Neural cell (in vitro differentiated cells): ENCODE data around the gene FGF1. TPM values are rescaled to one million over a fixed set of nuclear protein-coding genes. Genes with fewer than 3 reads are reported as not detected.

ENCODE experiments used
- H2AFZ ChIP-seq: fragments of 200-600, 300-800 bp; sonication (generic), shearing (Covaris generic); 2 replicates; pipeline ENCODE4 v1.6.0; 2014; ENCODE audit warnings: low read depth, mild to moderate bottlenecking, antibody characterized with exemption, low read length, moderate library complexity
- H3F3A ChIP-seq: fragments of 200-600 bp; shearing (Covaris generic); 2 replicates; pipeline ENCODE4 v1.6.1; 2016; ENCODE audit warnings: mild to moderate bottlenecking, moderate library complexity, mixed read lengths, antibody characterized with exemption, low read length; ENCODE audit not compliant: insufficient read depth, poor library complexity, severe bottlenecking
- H3K27ac ChIP-seq: fragments of 200-600, 300-800 bp; sonication (generic), shearing (Covaris generic); 2 replicates; pipeline ENCODE4 v1.5.1; 2014; ENCODE audit warnings: mild to moderate bottlenecking, low read length, moderate library complexity
- H3K27me3 ChIP-seq: fragments of 300-800, 200-600 bp; sonication (generic), shearing (Covaris generic); 2 replicates; pipeline ENCODE4 v1.6.0; 2014; ENCODE audit warnings: mild to moderate bottlenecking, low read depth, low read length, moderate library complexity; ENCODE audit not compliant: insufficient read depth
- H3K36me3 ChIP-seq: fragments of 300-800, 200-600 bp; sonication (generic), shearing (Covaris generic); 2 replicates; pipeline ENCODE4 v1.5.1; 2014; ENCODE audit warnings: mild to moderate bottlenecking, antibody characterized with exemption, low read length, moderate library complexity; ENCODE audit not compliant: insufficient read depth
- H3K4me2 ChIP-seq: fragments of 300-800, 200-600 bp; sonication (generic), shearing (Covaris generic); 2 replicates; pipeline ENCODE4 v1.6.0; 2014; ENCODE audit warnings: mild to moderate bottlenecking, low read length
- H3K4me3 ChIP-seq: fragments of 300-800, 200-600 bp; sonication (generic), shearing (Covaris generic); 2 replicates; pipeline ENCODE4 v1.5.1; 2014; ENCODE audit warnings: mild to moderate bottlenecking, low read length, moderate library complexity
- H3K79me2 ChIP-seq: fragments of 200-600 bp; shearing (Covaris generic); replicated peaks from 2 replicates; pipeline ENCODE4 v1.6.0; 2014; ENCODE audit warnings: mild to moderate bottlenecking, low read length, moderate library complexity; ENCODE audit not compliant: insufficient read depth
- H3K9ac ChIP-seq: fragments of 300-800, 200-600 bp; sonication (generic), shearing (Covaris generic); 2 replicates; pipeline ENCODE4 v1.6.1; 2016; ENCODE audit warnings: mild to moderate bottlenecking, low read length, mixed read lengths
- H3K9me2 ChIP-seq: fragments of 200-600 bp; shearing (Covaris generic); 2 replicates; pipeline ENCODE4 v1.6.1; 2016; ENCODE audit warnings: mild to moderate bottlenecking, low read length, mixed read lengths; ENCODE audit not compliant: insufficient read depth
- H3K9me3 ChIP-seq: fragments of 200-600, 300-800 bp; sonication (generic), shearing (Covaris generic); 2 replicates; pipeline ENCODE4 v1.6.1; 2016; ENCODE audit warnings: mild to moderate bottlenecking, mixed run types, low read length, moderate library complexity, mixed read lengths
- H4K20me1 ChIP-seq: fragments of 200-600 bp; shearing (Covaris generic); 2 replicates; pipeline ENCODE4 v1.6.1; 2016; ENCODE audit warnings: mild to moderate bottlenecking, mixed run types; ENCODE audit not compliant: insufficient read depth
- EP300 ChIP-seq: fragments of 450-650 bp; conservative IDR thresholded peaks from 2 replicates; pipeline ENCODE4 v1.6.1; 2014; ENCODE audit warnings: antibody characterized with exemption, mild to moderate bottlenecking, moderate library complexity; ENCODE audit not compliant: poor library complexity, severe bottlenecking
- EZH2 ChIP-seq: fragments of 200-600, 300-800 bp; shearing (Covaris generic), sonication (generic); IDR thresholded peaks from 2 replicates; pipeline ENCODE4 v1.6.1; 2014; ENCODE audit warnings: antibody characterized with exemption, low read length, borderline replicate concordance, mild to moderate bottlenecking; ENCODE audit not compliant: insufficient read depth, poor library complexity, severe bottlenecking
- MXI1 ChIP-seq: fragments of 450-650 bp; conservative IDR thresholded peaks from 2 replicates; pipeline ENCODE4 v1.6.1; 2014; ENCODE audit warnings: antibody characterized with exemption, mild to moderate bottlenecking; ENCODE audit not compliant: poor library complexity, severe bottlenecking
- POLR2AphosphoS5 ChIP-seq: IDR thresholded peaks from 2 replicates; pipeline ENCODE4 v1.6.1; 2012
- RAD21 ChIP-seq: fragments of 450-650 bp; conservative IDR thresholded peaks from 2 replicates; pipeline ENCODE4 v1.6.1; 2014; ENCODE audit warnings: antibody characterized with exemption, mild to moderate bottlenecking, moderate library complexity
- SMC3 ChIP-seq: fragments of 450-650 bp; conservative IDR thresholded peaks from 2 replicates; pipeline ENCODE4 v1.6.1; 2014; ENCODE audit warnings: antibody characterized with exemption, mild to moderate bottlenecking, moderate library complexity; ENCODE audit not compliant: poor library complexity
- TAF1 ChIP-seq: IDR thresholded peaks from 2 replicates; pipeline ENCODE4 v1.6.1; 2012; ENCODE audit warnings: low read depth
- polyA plus RNA-seq: library from polyadenylated mRNA; depleted of rRNA; stranded (reverse); fragments of >200 nt; gene quantifications from 2 replicates; pipeline ENCODE4 v1.2.3, GENCODE V29; 2014
- TF ChIP-seq, protein P1 (sequence below): fragments of 450-650 bp; IDR thresholded peaks from 2 replicates; pipeline ENCODE4 v1.5.1; 2014; ENCODE audit warnings: antibody characterized with exemption, mild to moderate bottlenecking, moderate library complexity; ENCODE audit not compliant: poor library complexity, severe bottlenecking
- TF ChIP-seq, protein P2 (sequence below): IDR thresholded peaks from 2 replicates; pipeline ENCODE4 v1.6.1; 2012; ENCODE audit warnings: borderline replicate concordance

The FGF1 gene
- polyA plus RNA-seq, 1 donor from 2014 or later = not detected

DNA sequence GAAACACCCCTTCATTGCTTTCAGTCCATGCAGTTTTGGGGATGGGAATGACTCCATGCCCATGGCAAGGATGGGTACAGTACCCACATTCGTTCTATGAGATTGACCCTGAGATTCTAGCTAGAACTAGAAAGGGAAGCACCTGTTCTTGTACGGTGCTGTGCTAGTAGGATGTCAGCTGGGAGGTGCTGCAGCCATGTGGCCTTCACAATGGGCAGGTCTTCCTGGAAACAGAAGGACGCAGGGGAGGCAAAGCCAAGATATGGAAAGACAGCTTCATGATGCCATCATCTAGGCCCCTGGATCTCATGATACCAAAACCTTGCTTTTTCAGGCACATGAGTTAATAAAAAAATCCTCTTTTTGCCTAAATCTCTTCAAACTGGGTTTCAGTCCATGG lies 10.5 kb upstream of the FGF1 start:
- H3K4me3 ChIP-seq = no peak overlapping the region
- no peaks in the 10 kb centered on the region for H3K9me3 ChIP-seq
- TF ChIP-seq POLR2AphosphoS5 (no peak), SMC3 (no peak), RAD21 (no peak), TAF1 (no peak), EP300 (no peak), EZH2 (no peak), MXI1 (no peak)
- TF ChIP-seq, protein P1, sequence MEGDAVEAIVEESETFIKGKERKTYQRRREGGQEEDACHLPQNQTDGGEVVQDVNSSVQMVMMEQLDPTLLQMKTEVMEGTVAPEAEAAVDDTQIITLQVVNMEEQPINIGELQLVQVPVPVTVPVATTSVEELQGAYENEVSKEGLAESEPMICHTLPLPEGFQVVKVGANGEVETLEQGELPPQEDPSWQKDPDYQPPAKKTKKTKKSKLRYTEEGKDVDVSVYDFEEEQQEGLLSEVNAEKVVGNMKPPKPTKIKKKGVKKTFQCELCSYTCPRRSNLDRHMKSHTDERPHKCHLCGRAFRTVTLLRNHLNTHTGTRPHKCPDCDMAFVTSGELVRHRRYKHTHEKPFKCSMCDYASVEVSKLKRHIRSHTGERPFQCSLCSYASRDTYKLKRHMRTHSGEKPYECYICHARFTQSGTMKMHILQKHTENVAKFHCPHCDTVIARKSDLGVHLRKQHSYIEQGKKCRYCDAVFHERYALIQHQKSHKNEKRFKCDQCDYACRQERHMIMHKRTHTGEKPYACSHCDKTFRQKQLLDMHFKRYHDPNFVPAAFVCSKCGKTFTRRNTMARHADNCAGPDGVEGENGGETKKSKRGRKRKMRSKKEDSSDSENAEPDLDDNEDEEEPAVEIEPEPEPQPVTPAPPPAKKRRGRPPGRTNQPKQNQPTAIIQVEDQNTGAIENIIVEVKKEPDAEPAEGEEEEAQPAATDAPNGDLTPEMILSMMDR = no peak
- TF ChIP-seq, protein P2, sequence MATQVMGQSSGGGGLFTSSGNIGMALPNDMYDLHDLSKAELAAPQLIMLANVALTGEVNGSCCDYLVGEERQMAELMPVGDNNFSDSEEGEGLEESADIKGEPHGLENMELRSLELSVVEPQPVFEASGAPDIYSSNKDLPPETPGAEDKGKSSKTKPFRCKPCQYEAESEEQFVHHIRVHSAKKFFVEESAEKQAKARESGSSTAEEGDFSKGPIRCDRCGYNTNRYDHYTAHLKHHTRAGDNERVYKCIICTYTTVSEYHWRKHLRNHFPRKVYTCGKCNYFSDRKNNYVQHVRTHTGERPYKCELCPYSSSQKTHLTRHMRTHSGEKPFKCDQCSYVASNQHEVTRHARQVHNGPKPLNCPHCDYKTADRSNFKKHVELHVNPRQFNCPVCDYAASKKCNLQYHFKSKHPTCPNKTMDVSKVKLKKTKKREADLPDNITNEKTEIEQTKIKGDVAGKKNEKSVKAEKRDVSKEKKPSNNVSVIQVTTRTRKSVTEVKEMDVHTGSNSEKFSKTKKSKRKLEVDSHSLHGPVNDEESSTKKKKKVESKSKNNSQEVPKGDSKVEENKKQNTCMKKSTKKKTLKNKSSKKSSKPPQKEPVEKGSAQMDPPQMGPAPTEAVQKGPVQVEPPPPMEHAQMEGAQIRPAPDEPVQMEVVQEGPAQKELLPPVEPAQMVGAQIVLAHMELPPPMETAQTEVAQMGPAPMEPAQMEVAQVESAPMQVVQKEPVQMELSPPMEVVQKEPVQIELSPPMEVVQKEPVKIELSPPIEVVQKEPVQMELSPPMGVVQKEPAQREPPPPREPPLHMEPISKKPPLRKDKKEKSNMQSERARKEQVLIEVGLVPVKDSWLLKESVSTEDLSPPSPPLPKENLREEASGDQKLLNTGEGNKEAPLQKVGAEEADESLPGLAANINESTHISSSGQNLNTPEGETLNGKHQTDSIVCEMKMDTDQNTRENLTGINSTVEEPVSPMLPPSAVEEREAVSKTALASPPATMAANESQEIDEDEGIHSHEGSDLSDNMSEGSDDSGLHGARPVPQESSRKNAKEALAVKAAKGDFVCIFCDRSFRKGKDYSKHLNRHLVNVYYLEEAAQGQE = no peak
- H3F3A ChIP-seq = no peaks in the 10 kb centered on the region
- H3K79me2 ChIP-seq = no peaks in the 10 kb centered on the region
- no peak overlapping the region for H3K27ac ChIP-seq
- H3K4me2 ChIP-seq = no peak overlapping the region
- H3K9me2 ChIP-seq = no peaks in the 10 kb centered on the region
- H3K9ac ChIP-seq = no peak overlapping the region
- no peak overlapping the region for H2AFZ ChIP-seq
- H3K27me3 ChIP-seq = no peaks in the 10 kb centered on the region
- no peaks in the 10 kb centered on the region for H4K20me1 ChIP-seq
- H3K36me3 ChIP-seq = no peaks in the 10 kb centered on the region

DNA sequence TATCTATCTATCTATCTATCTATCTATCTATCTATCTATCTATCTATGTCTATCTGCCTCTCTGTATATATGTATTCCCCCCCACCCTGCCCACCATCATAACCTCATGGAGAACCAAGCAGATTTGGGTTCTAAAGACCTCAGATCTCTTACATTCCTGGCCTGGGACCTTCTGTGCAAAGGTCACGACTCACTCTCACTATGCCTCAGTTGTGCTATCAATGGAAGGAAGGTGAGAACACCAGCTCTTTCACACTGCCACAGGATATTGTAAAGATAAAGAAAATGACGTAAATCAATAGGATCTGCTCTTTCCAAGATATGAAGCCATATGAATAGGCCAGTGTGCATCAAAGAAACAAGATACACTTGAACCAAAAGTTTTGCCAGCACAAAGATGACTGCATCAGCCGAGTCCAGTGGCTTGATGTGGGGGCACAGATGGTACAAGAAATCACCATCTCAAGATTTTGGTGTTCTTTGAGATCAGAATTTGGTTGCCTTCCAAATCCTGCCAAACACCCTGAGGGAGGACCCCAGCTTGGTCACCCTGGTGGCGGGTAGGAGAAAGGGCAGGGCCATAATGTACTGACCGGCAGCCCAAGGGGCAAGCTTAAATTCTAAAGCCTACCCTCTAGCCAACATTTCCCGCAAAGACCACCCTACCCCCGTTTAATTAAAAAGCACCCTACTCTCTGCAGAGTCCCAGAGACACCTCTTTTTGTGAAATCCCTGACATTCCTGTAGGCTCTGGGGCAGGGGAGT lies 8.4 kb upstream of the FGF1 start:
- Histone ChIP-seq H3K27ac (no peak overlapping the region), H3K79me2 (no peaks in the 10 kb centered on the region), H3K4me2 (no peak overlapping the region), H3K36me3 (no peaks in the 10 kb centered on the region), H4K20me1 (no peaks in the 10 kb centered on the region), H3K27me3 (no peaks in the 10 kb centered on the region), H3K4me3 (no peak overlapping the region), H3K9me2 (no peaks in the 10 kb centered on the region), H3K9me3 (no peaks in the 10 kb centered on the region), H3F3A (no peaks in the 10 kb centered on the region), H3K9ac (no peak overlapping the region), H2AFZ (no peak overlapping the region)
- TF ChIP-seq POLR2AphosphoS5 (no peak), EZH2 (no peak)
- TF ChIP-seq, protein P2 = no peak
